CD1c-positive myeloid dendritic cell (primary cell): ENCODE measurements around the gene EP400.

Source experiments
- DNase-seq: peaks from one replicate; pipeline ENCODE4 v3.0.0-alpha.2; 2016; ENCODE audit errors: extremely low spot score

Gene EP400

GRCh38 chr12:132021031-132021871, 71.5 kb downstream of the EP400 start:
- DNase-seq = no peak

DNA sequence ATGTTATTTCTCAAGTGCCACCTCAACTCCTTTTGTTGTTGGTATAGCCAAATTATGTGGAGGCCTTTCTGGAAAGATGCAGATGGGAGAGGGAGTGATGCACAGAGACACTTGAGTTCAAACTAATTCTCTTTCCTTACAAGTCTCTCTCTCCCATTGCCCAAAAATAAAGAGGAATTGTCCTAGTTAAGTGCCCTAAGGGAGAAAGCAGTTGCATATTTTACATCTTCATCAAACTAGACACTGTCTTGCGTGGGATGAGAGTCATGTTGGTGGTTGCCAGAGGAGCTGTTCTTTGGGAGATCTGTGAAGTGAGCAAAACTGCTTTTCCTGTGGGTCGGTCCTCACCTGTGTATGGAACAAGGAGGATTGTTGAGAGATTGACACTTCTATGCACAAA, 72.2 kb downstream of the EP400 start:
- DNase-seq = no peak

- DNase-seq = no peak
Measured at GRCh38 chr12:132023658-132024057, 73.9 kb downstream of the EP400 start.

GRCh38 chr12:132024758-132025157, 75.0 kb downstream of the EP400 start:
- DNase-seq = no peak

DNA sequence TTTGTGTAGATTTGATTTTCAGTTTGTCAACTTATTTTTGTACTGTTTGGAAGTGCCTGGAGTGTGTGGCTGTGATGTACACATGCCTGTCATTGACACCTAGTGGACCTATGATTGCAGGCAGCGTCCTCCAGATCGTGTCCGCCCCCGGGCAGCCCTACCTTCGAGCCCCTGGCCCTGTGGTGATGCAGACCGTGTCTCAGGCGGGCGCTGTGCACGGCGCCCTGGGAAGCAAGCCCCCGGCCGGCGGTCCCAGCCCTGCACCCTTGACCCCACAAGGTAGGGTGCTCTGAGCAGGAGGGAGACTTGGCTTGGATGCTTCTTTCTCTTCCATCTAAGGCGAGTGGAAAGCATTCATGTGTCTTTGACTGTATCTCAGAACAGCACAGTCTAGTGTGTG, 75.8 kb downstream of the EP400 start:
- no peak for DNase-seq

GRCh38 chr12:132026061-132026795, 76.5 kb downstream of the EP400 start:
- DNase-seq = no peak

- DNase-seq = no peak
Measured at GRCh38 chr12:132026796-132027500, 77.2 kb downstream of the EP400 start.

DNA sequence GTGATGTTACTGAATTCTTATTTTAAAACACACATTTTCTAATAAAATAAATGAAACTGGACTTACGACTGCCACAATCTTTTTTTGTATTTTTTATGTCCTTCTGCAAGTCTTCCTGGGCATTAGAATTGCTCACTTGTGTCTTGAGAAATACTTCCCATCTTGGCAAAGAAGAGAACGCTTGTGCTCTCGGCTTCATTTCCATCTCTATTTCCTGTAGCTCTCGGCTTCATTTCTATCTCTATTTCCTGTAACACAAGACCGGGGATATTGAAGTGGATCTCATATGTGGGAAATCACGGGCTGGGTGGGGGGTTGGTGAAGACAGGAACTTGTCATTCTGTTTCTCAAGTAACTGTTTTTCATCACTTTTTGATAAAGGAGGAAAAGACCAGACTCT, 77.9 kb downstream of the EP400 start:
- DNase-seq = no peak

DNA sequence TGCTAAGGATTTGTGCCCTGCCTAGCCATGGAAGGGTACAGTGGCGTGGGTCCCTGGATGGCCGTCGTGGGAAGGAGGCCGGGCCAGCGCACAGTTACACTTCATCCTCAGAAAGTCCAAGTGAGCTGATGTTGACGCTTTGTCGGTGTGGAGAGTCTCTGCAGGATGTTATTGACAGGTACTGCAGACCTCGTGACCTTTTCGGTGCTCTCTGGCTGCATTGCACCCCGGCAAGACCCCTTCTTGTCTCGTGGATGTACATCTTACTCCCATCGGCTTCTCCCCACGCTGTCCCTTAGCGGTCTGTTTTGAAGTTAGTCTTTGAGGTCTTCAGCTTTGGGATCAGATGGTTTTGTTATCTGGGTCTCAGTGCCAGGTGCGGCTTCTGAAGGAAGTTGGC, 78.4 kb downstream of the EP400 start:
- DNase-seq = no peak

- no peak for DNase-seq
Measured at GRCh38 chr12:132029503-132030300, 80.0 kb downstream of the EP400 start.

GRCh38 chr12:132030367-132031038, 80.8 kb downstream of the EP400 start:
- DNase-seq = no peak

GRCh38 chr12:132033627-132034026, 83.9 kb downstream of the EP400 start:
- no peak for DNase-seq

- DNase-seq = no peak
Measured at GRCh38 chr12:132036063-132036683, 86.4 kb downstream of the EP400 start.

GRCh38 chr12:132040906-132041606, 91.3 kb downstream of the EP400 start:
- no peak for DNase-seq

- no peak for DNase-seq
Measured at GRCh38 chr12:132043216-132043615, 93.5 kb downstream of the EP400 start.

- no peak for DNase-seq
Measured at GRCh38 chr12:132043770-132044467, 94.2 kb downstream of the EP400 start.

DNA sequence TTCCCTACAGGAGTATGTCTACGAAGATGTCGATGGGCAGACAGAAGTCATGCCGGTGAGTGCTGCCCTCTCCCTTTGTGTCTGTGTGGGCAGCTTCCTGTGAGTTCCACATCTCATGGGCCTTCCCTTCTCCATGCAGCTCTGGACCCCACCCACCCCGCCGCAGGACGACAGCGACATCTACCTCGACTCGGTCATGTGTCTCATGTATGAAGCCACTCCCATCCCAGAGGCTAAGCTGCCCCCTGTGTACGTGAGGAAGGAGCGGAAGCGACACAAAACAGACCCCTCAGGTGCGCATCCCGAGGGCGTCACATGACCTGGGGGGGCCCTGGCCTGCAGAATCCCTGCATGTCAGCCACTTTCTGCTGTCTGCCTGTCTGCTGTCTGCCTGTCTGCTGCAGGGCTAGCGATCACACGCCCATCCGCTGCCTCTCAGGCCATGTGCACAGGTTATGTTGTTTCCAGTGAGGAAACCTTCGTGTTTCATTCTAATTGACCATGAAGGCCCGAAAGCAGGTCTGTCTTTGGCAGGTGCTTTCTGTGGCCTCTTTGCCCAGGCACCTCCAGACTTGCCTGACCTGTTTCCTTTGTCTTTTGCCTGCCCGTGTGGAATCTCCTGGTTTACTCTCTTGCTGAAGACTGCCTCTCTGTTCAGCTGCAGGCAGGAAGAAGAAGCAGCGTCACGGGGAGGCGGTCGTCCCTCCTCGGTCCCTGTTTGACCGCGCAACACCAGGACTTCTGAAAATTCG, 95.1 kb downstream of the EP400 start:
- no peak for DNase-seq

GRCh38 chr12:132045751-132046150, 96.0 kb downstream of the EP400 start:
- no peak for DNase-seq

- DNase-seq = no peak
Measured at GRCh38 chr12:132046561-132046960, 96.8 kb downstream of the EP400 start.
